H1 (cell line): ENCODE results near the gene TEDC1. TPM values are rescaled to one million over a fixed set of nuclear protein-coding genes. Genes with fewer than 3 reads are reported as not detected.

Experiments
- CTCF ChIA-PET: fragments of 300-600 bp; sonication (Branson Sonifier 250); formaldehyde crosslinking; loops from one replicate; lab custom pipeline; 2021; ENCODE audit not compliant: partially characterized antibody; lab: Charles Lee
- POLR2A ChIA-PET: fragments of 300-600 bp; sonication (Branson Sonifier 250); formaldehyde crosslinking; loops from one replicate; lab custom pipeline; 2021; ENCODE audit warnings: inconsistent platforms; ENCODE audit not compliant: partially characterized antibody; lab: Charles Lee
- DNase-seq, 2 experiments: peaks; one replicate each; pipeline versions ENCODE4 v3.0.0 to v3.0.0-alpha.2; 2010 to 2022; ENCODE audit warnings: low spot score in 2 of 2, low read depth in 1 of 2, mixed read lengths in 1 of 2
- FAIRE-seq: peaks from 2 replicates; lab custom pipeline; 2011; peaks lifted over from hg19 to GRCh38; lab: Jason Lieb, UNC
- H2AFZ ChIP-seq: 2 replicates; pipeline ENCODE4 v1.8.1; 2012; ENCODE audit warnings: low read length, inconsistent platforms
- H2AK5ac ChIP-seq: 2 replicates; pipeline ENCODE4 v1.6.1; 2013; ENCODE audit warnings: low read depth, low read length
- H2BK120ac ChIP-seq: replicated peaks from 2 replicates; pipeline ENCODE3; 2013; ENCODE audit warnings: low read depth, low read length, inconsistent platforms
- H2BK12ac ChIP-seq: 2 replicates; pipeline ENCODE4 v1.6.1; 2013; ENCODE audit warnings: low read depth, low read length
- H2BK15ac ChIP-seq: 2 replicates; pipeline ENCODE4 v1.6.1; 2013; ENCODE audit warnings: low read length
- H2BK20ac ChIP-seq: 2 replicates; pipeline ENCODE4 v1.6.1; 2013; ENCODE audit warnings: low read length
- H2BK5ac ChIP-seq: 2 replicates; pipeline ENCODE4 v1.6.1; 2013; ENCODE audit warnings: low read depth, low read length
- H3K14ac ChIP-seq: 2 replicates; pipeline ENCODE4 v1.6.1; 2013; ENCODE audit warnings: inconsistent platforms; ENCODE audit not compliant: insufficient read length
- H3K18ac ChIP-seq: 2 replicates; pipeline ENCODE4 v1.6.1; 2013; ENCODE audit warnings: low read length; ENCODE audit errors: extremely low read depth
- H3K23ac ChIP-seq: 2 replicates; pipeline ENCODE4 v1.6.1; 2013; ENCODE audit warnings: inconsistent platforms; ENCODE audit not compliant: insufficient read length
- H3K23me2 ChIP-seq: 2 replicates; pipeline ENCODE4 v1.6.1; 2013; ENCODE audit warnings: low read depth, low read length
- H3K27ac ChIP-seq: 2 replicates; pipeline ENCODE4 v1.6.1; 2011; ENCODE audit warnings: low read depth, low read length, inconsistent platforms
- H3K27me3 ChIP-seq, 4 experiments: replicated peaks in 1 of 4; 1 replicate in 1 of 4; 2 replicates in 3 of 4; pipeline versions ENCODE4 v1.6.1 to v1.8.1; 2011 to 2013; ENCODE audit warnings: low read length in 3 of 4, mild to moderate bottlenecking in 3 of 4, inconsistent platforms in 2 of 4, mixed read lengths in 2 of 4, moderate library complexity in 1 of 4; ENCODE audit not compliant: control insufficient read depth in 3 of 4, insufficient read depth in 3 of 4; ENCODE audit errors: extremely low read depth in 1 of 4
- H3K36me3 ChIP-seq, 4 experiments: 2 replicates each; pipeline versions ENCODE4 v1.6.1 to v1.8.1; 2011 to 2013; ENCODE audit warnings: mild to moderate bottlenecking in 4 of 4, low read length in 3 of 4, moderate library complexity in 2 of 4, control low read depth in 1 of 4, inconsistent platforms in 1 of 4; ENCODE audit not compliant: insufficient read depth in 4 of 4, control insufficient read depth in 2 of 4
- H3K4ac ChIP-seq: replicated peaks from 2 replicates; pipeline ENCODE3; 2013; ENCODE audit warnings: low read length, low read depth, mixed read lengths, inconsistent platforms; ENCODE audit not compliant: insufficient read length
- H3K4me1 ChIP-seq, 4 experiments: replicated peaks in 1 of 4; 1 replicate in 1 of 4; 2 replicates in 3 of 4; pipeline versions ENCODE4 v1.6.1 to v1.8.1; 2011 to 2013; ENCODE audit warnings: low read length in 3 of 4, inconsistent platforms in 2 of 4, mixed read lengths in 1 of 4; ENCODE audit not compliant: insufficient read depth in 4 of 4, control insufficient read depth in 3 of 4
- H3K4me2 ChIP-seq, 2 experiments: 2 replicates each; pipeline versions ENCODE4 v1.6.1 to v1.8.1; 2011 to 2013; ENCODE audit warnings: low read depth in 2 of 2, low read length in 2 of 2, control low read depth in 1 of 2, inconsistent platforms in 1 of 2, mild to moderate bottlenecking in 1 of 2; ENCODE audit not compliant: insufficient read depth in 1 of 2
- H3K4me3 ChIP-seq, 4 experiments: fragments of 200-600, 300-600 bp in 1 of 4; sonication (generic), shearing (Covaris generic), sonication (Bioruptor Twin) in 1 of 4; 2 replicates each; pipeline versions ENCODE4 v1.5.1 to v1.8.1; 2011 to 2016; ENCODE audit warnings: low read length in 4 of 4, low read depth in 3 of 4, control low read depth in 2 of 4, inconsistent platforms in 2 of 4, mild to moderate bottlenecking in 2 of 4, mixed read lengths in 1 of 4, moderate library complexity in 1 of 4; ENCODE audit not compliant: insufficient read depth in 2 of 4; ENCODE audit errors: extremely low read depth in 1 of 4
- H3K56ac ChIP-seq: replicated peaks from 2 replicates; pipeline ENCODE3; 2013; ENCODE audit warnings: low read depth, mild to moderate bottlenecking, mixed read lengths, low read length, inconsistent platforms; ENCODE audit not compliant: insufficient read length
- H3K79me1 ChIP-seq: 2 replicates; pipeline ENCODE4 v1.6.1; 2013; ENCODE audit warnings: low read depth, low read length, control low read depth
- H3K79me2 ChIP-seq, 2 experiments: 2 replicates each; pipeline versions ENCODE4 v1.6.1 to v1.8.1; 2012 to 2013; ENCODE audit warnings: low read length in 2 of 2, mild to moderate bottlenecking in 2 of 2, inconsistent platforms in 1 of 2; ENCODE audit not compliant: insufficient read depth in 2 of 2, control insufficient read depth in 1 of 2
- H3K9ac ChIP-seq, 4 experiments: replicated peaks in 1 of 4; 1 replicate in 1 of 4; 2 replicates in 3 of 4; pipeline versions ENCODE4 v1.6.1 to v1.8.1; 2011 to 2013; ENCODE audit warnings: low read depth in 3 of 4, low read length in 3 of 4, control low read depth in 2 of 4, mild to moderate bottlenecking in 2 of 4, moderate library complexity in 2 of 4, inconsistent platforms in 1 of 4; ENCODE audit errors: extremely low read depth in 1 of 4
- H3K9me3 ChIP-seq, 2 experiments: 2 replicates each; pipeline versions ENCODE4 v1.6.1 to v1.8.1; 2012 to 2013; ENCODE audit warnings: mild to moderate bottlenecking in 2 of 2, moderate library complexity in 2 of 2, control low read depth in 1 of 2, inconsistent platforms in 1 of 2, low read depth in 1 of 2, low read length in 1 of 2, mixed read lengths in 1 of 2; ENCODE audit not compliant: insufficient read depth in 2 of 2
- H4K20me1 ChIP-seq, 2 experiments: replicated peaks in 1 of 2; 2 replicates each; pipeline versions ENCODE3 to v1.8.1; 2011 to 2013; ENCODE audit warnings: inconsistent platforms in 2 of 2, low read length in 2 of 2, mild to moderate bottlenecking in 1 of 2; ENCODE audit not compliant: insufficient read depth in 2 of 2, control insufficient read depth in 1 of 2
- H4K5ac ChIP-seq: 2 replicates; pipeline ENCODE4 v1.6.1; 2013; ENCODE audit warnings: low read length, low read depth, mixed read lengths, inconsistent platforms; ENCODE audit not compliant: insufficient read length
- H4K8ac ChIP-seq: 2 replicates; pipeline ENCODE4 v1.8.0; 2013; ENCODE audit warnings: mild to moderate bottlenecking, moderate library complexity, low read length, inconsistent platforms; ENCODE audit not compliant: insufficient read depth; ENCODE audit errors: extremely low read depth
- H4K91ac ChIP-seq: replicated peaks from 2 replicates; pipeline ENCODE3; 2013; ENCODE audit warnings: low read length, mixed read lengths, inconsistent platforms; ENCODE audit not compliant: insufficient read length
- FOSL1 ChIP-seq: IDR thresholded peaks from 2 replicates; pipeline ENCODE4 v1.6.1; 2011; ENCODE audit warnings: mild to moderate bottlenecking, low read depth, low read length, moderate library complexity; ENCODE audit not compliant: insufficient read depth
- TEAD4 ChIP-seq: IDR thresholded peaks from 2 replicates; pipeline ENCODE4 v1.6.1; 2012; ENCODE audit warnings: low read depth, low read length, inconsistent platforms, mixed read lengths
- WGBS, 2 experiments: shearing (Covaris generic) in 1 of 2; methylation state at CpG; one replicate each; pipeline versions ENCODE4 v1.1.6 to v1.1.7; 2013 to 2015; ENCODE audit warnings: low lambda C conversion rate in 2 of 2, mixed read lengths in 2 of 2, inconsistent platforms in 1 of 2, low coverage in 1 of 2, missing lambda C conversion rate in 1 of 2; ENCODE audit not compliant: insufficient replicate concordance in 2 of 2, insufficient coverage in 1 of 2, insufficient read length in 1 of 2; ENCODE audit errors: extremely low coverage in 1 of 2, missing lambda C conversion rate in 1 of 2; 5-methylcytosine and 5-hydroxymethylcytosine counted together
- polyA plus RNA-seq, 7 experiments: library from polyadenylated mRNA; depleted of rRNA in 3 of 7; stranded (reverse) in 5 of 7; unstranded in 2 of 7; fragments of >200 nt in 5 of 7; fragments of 200-250 nt in 2 of 7; gene quantifications; 1 replicate in 5 of 7; 2 replicates in 1 of 7; 4 replicates in 1 of 7; pipeline versions ENCODE4 v1.2.1 to v1.2.3, GENCODE V29; 2011 to 2013; ENCODE audit warnings: missing spikeins in 2 of 7, mixed read lengths in 2 of 7
- total RNA-seq: library from RNA; stranded (reverse); fragmentation: NEBNext Ultra II Directional; extraction: Animal tissue kit (Norgen Biotek cat#: 25700); gene quantifications from 2 replicates; pipeline ENCODE4 v1.2.1, GENCODE V29; 2021
- TF ChIP-seq, protein P1 (sequence below): IDR thresholded peaks from 2 replicates; pipeline ENCODE4 v1.6.1; 2012; ENCODE audit warnings: low read length, inconsistent platforms

TEDC1 gene
- total and polyA plus RNA-seq, 2 of the 8 experiments (the other 6 are each of a cell fraction or from before 2014, with no cell fraction given): 5.6 to 14.8 TPM

DNA sequence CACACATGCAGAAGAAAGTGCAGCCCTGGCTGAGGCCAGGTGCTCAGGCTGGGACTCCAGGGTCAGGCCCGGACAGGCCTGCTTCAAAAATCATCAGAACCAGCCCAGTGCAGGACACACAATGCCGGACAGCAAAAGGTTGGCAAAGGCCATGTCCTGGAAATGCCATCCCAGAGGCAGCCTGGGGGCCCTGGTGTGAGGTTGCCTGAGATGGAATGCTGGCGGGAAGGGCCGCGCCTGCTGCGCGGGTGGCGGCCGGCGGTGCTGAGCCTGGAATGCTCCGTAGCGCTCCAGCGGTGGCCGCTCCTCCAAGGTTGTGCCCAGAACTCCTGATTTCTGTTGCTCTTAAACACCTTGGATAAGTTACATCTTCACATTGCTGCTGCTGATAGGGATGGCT, 38.1 kb upstream of the TEDC1 start:
- POLR2A ChIA-PET: no interaction called here
- TF ChIP-seq, protein P1, sequence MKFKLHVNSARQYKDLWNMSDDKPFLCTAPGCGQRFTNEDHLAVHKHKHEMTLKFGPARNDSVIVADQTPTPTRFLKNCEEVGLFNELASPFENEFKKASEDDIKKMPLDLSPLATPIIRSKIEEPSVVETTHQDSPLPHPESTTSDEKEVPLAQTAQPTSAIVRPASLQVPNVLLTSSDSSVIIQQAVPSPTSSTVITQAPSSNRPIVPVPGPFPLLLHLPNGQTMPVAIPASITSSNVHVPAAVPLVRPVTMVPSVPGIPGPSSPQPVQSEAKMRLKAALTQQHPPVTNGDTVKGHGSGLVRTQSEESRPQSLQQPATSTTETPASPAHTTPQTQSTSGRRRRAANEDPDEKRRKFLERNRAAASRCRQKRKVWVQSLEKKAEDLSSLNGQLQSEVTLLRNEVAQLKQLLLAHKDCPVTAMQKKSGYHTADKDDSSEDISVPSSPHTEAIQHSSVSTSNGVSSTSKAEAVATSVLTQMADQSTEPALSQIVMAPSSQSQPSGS: no peak
- TF ChIP-seq FOSL1 (no peak), TEAD4 (no peak)

More for the DNA sequence above, 38.1 kb upstream of the TEDC1 start:
- H3K4ac ChIP-seq: no peak overlapping the region
- H3K27ac ChIP-seq: no peak overlapping the region
- FAIRE-seq (no peak), DNase-seq (no peak)
- no peak overlapping the region for H4K5ac ChIP-seq
- no peak overlapping the region for H2BK5ac ChIP-seq
- CTCF ChIA-PET: interaction anchor here (0.7 to 3.9 kb wide), 4 partner anchors 17 to 57 kb away, joined by 3 to 27 read pairs (median 4); no protein-coding TSS in a partner anchor
- no peak overlapping the region for H3K4me3 ChIP-seq
- peaks cover 2% of the 10 kb centered on the region; the same call in 1 of the 2 replicates for H3K79me1 ChIP-seq
- H2BK12ac ChIP-seq: no peak overlapping the region
- no peak overlapping the region for H4K91ac ChIP-seq
- H3K79me2 ChIP-seq: no peaks in the 10 kb centered on the region; a peak in 1 of 4 replicates
- H2BK120ac ChIP-seq: no peak overlapping the region
- no peak overlapping the region for H3K18ac ChIP-seq
- H3K9ac ChIP-seq: no peak overlapping the region
- no peak overlapping the region for H2AK5ac ChIP-seq
- H4K8ac ChIP-seq: no peak overlapping the region
- H2BK20ac ChIP-seq: no peak overlapping the region
- H3K9me3 ChIP-seq: no peaks in the 10 kb centered on the region
- no peak overlapping the region for H2BK15ac ChIP-seq
- H3K4me2 ChIP-seq: no peak overlapping the region
- H2AFZ ChIP-seq: no peak overlapping the region
- no peak overlapping the region for H3K56ac ChIP-seq
- no peaks in the 10 kb centered on the region for H3K4me1 ChIP-seq
- H4K20me1 ChIP-seq: peaks cover 6 to 26% of the 10 kb centered on the region in 2 experiments
- no peaks in the 10 kb centered on the region for H3K23me2 ChIP-seq
- 91% methylated on average over 14 of the region's 14 CpGs; no CpG with 5 or more reads in 1 of the 2 experiments for WGBS, 2 experiments
- no peak overlapping the region for H3K14ac ChIP-seq
- H3K36me3 ChIP-seq: peaks cover 24 to 71% (median 44%) of the 10 kb centered on the region in 4 experiments
- no peak overlapping the region for H3K23ac ChIP-seq
- H3K27me3 ChIP-seq: no peaks in the 10 kb centered on the region
